ENCODE data around the gene C2orf69.
"Not testable (repeated sequence)": the region's sequence is repeated elsewhere in the genome, so short reads cannot be mapped to it uniquely, and the experiment has no call there.

Gene C2orf69, protein sequence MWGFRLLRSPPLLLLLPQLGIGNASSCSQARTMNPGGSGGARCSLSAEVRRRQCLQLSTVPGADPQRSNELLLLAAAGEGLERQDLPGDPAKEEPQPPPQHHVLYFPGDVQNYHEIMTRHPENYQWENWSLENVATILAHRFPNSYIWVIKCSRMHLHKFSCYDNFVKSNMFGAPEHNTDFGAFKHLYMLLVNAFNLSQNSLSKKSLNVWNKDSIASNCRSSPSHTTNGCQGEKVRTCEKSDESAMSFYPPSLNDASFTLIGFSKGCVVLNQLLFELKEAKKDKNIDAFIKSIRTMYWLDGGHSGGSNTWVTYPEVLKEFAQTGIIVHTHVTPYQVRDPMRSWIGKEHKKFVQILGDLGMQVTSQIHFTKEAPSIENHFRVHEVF

DNA sequence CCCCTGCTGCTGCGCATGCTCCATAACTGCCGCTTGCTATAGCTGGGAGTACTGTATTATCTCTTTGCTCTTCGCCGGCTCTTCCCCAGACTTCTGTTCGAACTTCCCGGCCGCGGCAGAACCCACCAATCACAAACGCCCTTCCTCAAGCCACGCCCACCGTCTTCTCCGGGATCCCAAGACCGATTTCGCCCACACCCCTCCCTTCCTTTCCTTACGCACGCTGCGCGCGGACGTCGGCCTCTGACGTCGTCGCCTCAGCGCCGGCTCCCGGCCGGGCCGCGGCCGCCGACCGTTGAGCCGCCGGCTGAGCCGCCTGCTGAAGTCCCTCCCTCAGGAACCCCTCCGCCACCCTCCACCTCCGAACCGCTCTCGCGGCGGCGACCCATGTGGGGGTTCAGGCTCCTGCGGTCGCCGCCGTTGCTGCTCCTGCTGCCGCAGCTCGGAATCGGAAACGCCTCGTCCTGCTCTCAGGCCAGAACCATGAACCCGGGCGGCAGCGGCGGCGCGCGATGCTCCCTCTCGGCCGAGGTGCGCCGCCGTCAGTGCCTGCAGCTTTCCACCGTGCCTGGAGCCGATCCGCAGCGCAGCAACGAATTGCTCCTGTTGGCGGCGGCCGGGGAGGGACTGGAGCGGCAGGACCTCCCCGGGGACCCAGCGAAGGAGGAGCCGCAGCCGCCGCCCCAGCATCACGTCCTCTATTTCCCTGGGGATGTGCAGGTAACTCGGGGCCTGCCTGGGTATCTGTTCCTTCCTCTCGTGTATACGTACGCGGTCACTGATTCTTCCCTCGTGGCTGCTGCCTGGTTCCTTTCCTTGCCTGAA is at the start of gene C2orf69:
Gene C2orf69 (plus strand): TSS at position 242 of the 825 bp plus-strand sequence. CDS start 146 bp downstream, at position 388.
- DNase-seq (ENCODE audit: low read depth): peak; percentile 83

DNA sequence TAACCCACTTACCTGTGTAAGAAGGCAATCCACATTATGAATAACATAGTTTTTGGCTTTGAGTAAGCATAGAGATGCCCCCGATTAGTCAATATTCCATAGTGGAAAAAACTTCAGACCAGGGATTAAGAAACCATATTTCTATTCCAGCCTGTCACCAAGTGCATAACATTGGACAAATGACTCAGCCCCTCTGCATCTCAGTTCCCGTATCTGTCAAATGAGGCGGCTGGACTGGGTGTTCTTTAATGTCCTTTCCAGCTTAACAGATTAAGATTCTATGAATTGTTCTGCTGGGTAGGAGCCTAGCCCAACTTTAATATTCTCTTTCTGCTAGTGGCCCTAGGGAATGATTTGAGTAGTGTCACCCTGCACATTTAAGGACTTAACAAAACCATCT is 48.3 kb upstream of the C2orf69 start:
- DNase-seq (ENCODE audit: low read depth): no peak

DNA sequence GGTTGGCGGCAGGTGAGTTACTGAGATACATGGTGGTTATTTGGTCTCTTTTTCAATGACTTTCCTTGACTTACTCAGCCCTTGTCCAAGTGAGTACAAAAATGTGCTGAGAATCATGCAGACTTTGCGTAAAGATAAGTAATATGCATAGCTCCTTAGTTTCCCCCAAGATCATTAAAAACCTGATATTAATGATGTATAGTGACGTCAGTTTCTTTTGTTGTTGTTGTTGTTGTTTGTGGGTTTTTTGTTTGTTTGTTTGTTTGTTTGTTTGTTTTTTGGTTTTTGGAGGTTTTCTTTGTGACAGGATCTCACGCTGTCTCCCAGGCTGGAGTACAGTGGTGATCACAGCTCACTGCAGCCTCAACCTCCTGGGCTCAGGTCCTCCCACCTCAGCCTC is 45.2 kb upstream of the C2orf69 start:
- no peak for DNase-seq (ENCODE audit: low read depth)

DNA sequence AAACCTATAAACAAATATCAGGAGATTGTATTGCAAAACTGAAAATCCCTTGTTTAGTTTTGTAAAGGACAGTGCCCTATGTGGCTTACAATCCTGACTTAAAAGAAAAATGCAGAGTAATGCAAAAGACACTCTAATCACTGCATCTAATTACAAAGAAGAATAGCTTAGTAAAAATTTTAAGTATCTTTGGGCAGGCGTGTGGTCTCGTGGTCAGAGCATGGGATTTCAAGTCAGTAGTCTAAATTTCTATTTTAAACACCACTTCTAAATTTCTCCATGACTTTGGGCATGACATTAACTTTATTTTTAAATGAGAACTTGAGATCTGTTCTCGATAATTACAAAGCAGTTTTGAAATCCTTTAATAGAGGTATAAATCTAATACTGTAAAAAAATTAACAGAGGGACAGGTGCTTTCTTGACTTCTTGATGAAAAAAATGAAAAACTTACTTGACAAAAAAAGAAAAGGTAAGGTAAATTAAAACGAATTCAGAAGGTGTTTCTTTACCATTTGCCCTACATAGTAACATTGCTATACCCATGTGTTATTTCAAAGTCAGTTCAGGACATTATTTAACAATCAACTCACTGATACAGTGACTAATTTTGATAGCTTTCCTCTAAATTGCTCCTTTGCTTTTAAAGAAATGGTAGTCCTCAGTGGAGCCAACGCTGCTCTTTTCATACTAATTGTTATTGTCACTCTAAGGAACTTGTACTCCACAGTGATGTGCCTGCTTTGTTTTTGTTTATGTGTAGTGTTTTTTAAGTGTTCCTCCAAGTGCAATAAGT is 42.5 kb upstream of the C2orf69 start:
- no peak for DNase-seq (ENCODE audit: low read depth)

DNA sequence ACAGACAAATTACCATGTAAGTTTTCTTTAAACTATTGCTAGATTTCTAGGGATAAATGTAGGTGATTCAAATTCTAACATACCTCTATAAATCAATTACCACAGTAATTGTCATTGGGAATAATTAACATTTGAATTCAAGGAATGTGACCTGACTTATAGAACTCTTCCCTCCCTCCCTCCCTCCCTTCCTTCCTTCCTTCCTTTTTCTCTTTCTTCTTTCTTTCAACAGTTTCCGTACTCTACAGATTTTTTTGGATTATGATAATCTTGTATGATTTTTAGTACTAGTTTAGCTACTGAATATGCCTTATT is 41.9 kb upstream of the C2orf69 start:
- no peak for DNase-seq (ENCODE audit: low read depth)

DNA sequence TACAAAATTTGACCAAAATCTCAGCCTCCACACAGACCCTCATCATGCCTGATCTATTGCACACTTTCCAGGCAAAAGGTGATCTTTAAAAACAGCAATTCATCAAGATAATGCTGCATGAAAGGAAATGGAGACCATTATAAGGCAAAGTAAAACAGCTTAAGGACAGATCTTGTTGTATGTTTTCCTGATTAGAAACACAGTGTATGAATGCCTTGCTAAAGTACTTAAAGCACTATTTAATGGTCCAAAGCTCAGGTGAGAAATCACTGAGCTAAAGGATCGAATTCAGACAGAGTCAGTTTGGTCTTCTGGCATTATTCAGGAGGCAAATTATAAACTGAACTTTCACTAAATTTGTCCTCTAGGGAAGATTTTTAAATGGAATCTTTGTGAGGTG is 41.4 kb upstream of the C2orf69 start:
- DNase-seq (ENCODE audit: low read depth): no peak

DNA sequence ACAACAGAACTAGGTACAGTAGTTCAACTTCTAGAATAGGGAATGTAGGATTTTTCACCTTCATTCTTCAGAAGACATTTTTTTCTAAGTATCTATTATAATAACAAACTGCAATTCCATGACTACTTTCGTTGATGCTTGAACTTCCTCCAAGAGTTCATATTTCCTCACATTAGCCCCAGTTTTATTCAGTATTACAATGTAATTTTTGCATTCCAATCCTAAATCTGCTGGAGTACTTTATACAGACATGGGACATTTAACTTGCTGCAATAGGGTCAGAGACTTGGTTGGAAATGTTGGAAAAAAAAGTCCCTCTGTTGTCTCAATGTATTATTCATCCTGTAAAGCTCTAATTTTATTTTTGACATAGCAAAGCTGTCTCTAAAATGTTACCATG is 40.5 kb upstream of the C2orf69 start:
- no peak for DNase-seq (ENCODE audit: low read depth)

DNA sequence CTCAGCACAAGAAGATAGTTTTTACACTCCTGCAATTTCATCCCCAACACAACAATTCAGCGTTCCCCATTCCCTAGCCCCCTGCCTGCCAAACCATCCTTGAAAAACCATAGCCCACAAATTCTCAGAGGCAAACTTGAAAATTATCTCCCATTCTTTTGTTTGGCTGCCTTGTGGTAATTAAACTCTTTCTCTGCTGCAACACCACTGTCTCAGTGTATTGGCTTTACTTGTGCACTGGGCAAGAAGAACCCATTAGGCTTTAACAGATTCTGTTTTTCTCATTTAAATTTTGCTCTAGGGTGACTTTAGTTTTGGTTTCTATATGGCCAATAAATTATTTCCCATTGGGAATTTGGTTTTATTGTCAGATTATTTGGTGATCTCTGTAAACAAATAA is 36.9 kb upstream of the C2orf69 start:
- no peak for DNase-seq (ENCODE audit: low read depth)

DNA sequence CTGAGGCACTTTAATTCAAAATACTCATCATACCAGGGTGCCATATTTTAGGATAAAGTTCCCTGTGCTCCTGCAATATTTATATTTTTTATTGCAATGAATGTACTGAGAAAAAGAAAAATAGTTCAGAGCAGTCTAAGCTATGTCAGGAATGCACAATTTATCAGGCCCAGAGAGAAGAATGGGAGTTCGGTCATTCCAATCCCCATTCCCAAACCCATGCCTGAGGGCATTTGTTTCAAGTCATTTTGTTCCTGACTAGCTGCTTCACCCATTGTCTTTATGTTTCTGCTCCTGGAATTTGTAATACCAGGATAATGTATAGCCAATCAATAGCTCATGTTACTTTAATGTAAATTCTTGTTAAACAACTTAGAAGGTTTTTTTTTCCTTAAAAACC is 35.7 kb upstream of the C2orf69 start:
- DNase-seq (ENCODE audit: low read depth): no peak

DNA sequence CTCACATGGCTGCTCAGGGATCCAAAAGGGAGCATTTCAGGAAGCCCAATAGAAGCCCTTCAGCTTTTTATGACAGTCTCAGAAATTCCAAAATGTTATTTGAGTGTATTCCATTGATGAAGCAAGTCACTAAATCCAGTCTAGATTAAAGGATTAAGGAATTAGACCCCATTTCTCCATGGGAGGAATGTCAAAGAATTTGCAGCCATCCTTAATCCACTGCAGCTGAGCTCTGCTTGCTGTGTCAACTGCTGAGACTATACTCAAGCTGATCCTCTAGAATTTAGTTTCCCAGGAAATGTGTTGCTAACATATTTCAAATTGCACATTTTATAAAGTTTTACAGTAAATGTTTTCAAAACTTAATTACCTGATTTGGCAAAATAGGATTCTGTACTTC is 28.4 kb upstream of the C2orf69 start:
- no peak for DNase-seq (ENCODE audit: low read depth)

DNA sequence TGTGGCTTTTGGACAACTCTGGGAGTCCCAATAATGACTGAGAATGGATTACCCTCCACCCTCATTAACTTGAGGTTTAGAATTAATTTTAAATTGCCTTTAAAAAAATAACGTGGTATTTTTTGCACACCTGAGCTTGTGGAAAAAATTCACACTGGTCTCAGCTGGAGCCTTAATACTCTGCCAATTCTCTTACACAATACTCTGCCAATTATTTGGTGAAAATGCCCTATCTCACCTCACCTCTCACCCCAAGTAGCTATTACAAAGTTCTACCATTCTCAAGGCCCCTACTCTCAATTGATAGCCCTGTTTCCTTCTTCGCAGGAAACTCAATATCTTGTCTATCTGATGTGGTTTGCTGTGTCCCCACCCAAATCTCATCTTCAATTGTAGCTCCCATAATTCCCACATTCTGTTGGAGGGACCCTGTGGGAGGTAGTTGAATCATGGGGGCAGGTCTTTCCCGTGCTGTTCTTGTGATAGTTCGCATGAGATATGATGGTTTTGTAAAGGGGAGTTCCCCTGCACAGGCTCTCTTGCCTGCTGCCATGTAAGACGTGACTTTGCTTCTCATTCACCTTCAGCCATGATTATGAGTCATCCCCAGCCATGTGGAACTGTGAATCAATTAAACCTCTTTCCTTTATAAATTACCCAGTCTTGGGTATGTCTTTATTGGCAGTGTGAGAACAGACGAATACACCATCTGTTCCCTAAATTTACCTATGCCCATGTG is 27.4 kb upstream of the C2orf69 start:
- DNase-seq (ENCODE audit: low read depth): no peak

DNA sequence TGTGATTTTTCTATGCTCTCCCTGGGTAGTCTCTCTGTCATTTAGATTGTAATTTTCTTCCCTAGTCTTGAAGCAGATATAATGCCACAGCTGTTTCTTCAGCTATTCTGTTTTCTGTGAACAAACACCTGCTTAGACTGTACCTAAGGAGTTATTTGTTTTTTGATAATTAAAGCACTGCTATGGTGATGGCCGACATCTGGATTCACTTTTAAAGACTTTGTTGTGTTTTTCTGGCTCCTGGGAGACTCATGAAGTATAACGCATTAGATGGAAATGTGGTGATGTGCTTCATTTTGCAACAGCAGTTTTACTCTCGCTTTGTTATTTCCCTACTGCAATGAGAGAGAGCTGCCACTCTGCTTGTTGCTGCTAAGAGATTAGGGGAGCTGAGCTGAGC is 15.7 kb upstream of the C2orf69 start:
- DNase-seq (ENCODE audit: low read depth): no peak

DNA sequence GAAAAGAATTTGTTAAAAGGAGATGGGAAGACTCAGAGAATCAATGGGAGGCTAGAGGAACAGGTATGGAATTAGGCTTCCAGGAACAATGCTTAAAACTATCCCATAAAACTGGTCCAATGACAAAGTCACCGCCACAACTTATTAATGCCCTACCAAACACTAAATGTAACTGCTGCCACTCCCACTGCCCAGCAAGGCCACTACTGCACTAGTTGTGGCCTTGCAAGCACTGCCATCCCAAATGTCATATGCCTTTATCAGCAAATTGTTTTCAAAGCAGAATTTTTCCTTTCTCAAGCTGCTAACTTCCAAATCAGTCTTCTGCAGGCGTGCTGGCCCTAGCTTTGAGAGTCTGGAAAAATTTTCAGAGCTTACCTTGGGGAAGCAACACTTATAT is 14.5 kb upstream of the C2orf69 start:
- DNase-seq (ENCODE audit: low read depth): no peak

DNA sequence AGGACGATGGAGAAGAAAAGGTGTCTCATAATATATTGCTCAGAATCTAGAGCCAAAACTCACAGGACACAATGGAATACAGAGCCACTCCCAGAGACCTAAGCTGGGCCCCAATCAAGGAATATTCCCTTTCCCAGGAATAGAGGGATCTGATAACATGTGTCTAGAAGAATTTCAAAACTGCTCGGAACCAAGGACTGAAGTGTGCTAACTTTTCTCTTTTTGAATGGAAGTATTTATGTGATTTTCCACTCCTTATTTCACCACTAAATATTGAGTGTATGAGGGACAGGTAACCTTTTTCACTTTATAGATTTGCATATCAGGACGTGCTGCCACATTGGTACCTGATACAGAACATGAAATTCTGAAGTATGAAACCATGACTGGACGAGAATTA is 9.2 kb upstream of the C2orf69 start:
- DNase-seq (ENCODE audit: low read depth): no peak

DNA sequence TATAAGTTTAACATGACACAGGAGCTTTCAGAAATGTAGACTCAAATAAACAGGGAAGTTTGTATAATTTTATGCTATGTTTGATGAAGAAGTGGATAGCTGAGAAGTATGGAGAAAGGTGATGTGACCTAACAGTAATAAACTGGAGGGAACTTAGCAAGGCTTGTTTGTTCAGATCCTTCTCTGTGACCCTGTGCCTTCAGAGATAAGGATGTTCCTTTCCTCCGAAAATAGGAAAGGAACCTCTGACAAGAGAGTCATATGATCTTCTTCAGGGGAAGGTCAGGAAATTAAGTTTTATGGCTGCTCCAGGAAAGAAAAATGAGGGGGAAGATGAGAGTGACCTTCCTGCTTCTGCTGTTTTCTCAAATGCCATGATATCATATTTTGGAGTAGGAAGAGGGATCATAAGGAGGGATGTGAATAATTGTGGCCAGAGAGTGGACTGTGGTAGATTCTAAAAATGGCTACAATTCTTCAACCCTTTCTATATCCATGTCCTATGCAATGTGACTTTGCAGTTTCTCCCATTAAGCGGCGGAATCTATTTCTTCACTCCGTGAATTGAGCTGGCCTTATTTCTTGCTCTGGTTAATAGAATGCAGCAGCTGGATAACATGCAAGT is 8.5 kb upstream of the C2orf69 start:
- DNase-seq (ENCODE audit: low read depth): no peak

DNA sequence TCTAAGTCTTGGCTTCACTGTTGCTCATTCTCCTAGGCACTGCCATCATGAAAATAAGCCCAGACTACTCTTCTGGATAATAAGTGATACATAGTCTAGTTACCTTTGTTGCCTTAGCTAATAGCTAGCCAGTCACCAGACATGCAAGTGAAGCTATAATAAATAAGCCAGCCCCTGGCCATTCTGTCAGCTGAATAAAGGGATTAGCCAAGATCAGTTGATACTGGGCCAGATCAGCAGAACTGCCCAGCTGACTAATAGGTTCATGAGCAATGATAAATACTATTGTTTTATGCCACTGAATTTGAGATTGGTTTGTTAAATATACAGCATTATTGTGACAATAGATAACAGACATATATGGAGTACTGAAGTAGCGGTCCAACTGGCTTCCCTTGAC is 8.0 kb upstream of the C2orf69 start:
- no peak for DNase-seq (ENCODE audit: low read depth)

DNA sequence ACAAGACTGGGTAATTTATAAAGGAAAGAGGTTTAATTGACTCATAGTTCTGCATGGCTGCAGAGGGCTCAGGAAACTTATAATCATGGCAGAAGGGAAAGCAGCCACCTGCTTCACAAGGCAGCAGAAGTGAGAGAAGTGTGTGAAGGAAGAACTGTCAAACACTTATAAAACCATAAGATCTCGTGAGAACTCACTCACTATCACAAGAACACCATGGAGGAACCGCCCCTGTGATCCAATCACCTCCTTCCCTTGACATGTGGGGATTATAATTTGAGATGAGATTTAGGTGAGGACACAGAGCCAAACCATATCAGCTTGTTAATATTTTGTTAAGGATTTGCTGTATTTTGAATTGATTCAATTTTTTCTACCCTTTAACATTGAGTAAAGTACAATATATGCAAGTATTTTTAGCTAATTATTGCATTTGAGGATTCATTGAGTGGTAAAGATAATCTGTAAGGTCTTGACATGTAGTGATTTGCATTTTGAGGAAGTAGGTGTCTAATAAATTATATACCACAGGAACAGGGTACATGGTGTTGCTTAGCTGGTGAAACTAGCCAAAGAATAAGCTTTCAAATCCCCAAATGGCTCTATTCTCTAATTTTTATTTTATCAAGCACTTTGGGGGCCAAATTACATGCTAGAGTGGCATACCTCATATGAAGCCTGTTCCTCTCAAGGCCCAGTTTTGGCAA is 3.9 kb upstream of the C2orf69 start:
- DNase-seq (ENCODE audit: low read depth): no peak

DNA sequence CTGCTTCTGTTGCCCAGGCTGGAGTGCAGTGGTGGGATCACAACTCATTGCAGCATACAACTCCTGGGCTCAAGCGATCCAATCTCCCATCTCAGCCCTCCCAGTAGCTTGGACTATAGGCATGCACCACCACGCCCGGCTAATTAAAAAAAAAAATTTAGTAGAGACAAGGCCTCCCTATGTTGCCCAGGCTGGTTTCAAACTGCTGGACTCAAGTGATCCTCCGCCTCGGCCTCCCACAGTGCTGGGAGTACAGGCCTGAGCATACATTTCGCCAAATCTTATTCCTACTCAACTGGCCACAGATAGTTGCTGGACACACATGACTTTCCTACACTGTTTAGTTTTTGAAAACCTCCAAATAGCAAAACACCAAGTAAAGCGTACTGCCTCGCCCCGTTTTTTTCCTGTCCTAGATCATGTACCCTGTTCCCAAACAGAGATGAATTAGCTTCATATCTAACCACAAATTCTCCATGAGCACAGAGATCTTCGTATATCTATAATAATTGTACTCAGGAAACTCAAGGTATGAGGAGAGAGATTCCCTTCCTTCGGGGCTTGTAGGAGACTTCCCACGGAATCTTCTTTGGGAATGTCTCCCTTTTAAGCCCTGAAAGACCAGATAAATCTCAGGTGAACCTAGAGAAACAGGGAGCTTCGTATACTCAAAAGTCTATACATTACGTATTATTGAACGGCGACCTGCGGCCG is 598 bp upstream of the C2orf69 start:
- no peak for DNase-seq (ENCODE audit: low read depth)

DNA sequence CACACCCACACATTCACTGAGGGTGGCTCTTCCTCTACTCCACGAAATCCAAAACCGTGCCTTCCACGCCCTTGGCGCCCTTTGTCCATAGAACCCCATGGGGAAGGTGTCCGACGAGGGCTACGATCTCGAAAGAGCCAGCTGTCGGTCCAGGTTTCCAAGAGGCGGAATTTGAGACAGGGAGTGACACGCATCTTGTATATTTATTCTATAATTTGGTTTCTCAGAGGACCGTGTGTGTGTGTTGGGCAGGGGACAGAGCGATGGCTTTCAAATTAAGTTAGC is 726 bp downstream of the C2orf69 start:
- no peak for DNase-seq (ENCODE audit: low read depth)

DNA sequence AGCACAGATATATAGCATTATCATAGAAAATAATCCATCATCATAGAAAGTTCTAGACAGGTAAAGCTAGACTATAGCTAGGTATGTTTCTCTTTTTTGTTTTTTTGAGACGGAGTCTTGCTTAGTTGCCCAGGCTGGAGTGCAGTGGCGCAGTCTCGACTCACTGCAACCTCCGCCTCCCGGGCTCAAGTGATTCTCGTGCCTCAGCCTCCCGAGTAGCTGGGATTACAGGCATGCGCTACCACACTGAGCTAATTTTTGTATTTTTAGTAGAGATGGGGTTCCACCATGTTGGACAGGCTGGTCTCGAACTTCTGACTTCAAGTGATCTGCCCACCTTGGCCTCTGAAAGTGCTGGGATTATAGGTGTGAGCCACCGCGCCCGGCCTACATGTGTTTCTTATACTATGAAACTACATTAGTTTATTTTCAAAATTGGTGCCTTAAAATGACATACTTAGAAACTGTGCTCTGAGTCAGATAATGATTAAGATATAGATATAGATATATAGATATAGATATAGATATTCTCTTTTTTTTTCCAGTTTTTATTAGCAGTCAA is 1.5 kb downstream of the C2orf69 start:
- DNase-seq (ENCODE audit: low read depth): not testable (repeated sequence)

Data from stimulated activated CD8-positive, alpha-beta memory T cell treated with anti-CD3 and anti-CD28 coated beads, Interleukin-15, amount 100 ng/mL, for 1 hour (primary cell).